Karpas-422 (cell line): Measurements from ENCODE around the gene ZNF19. TPM values are rescaled to one million over a fixed set of nuclear protein-coding genes. Genes with fewer than 3 reads are reported as not detected.
A peak's percentile ranks its signal among the peaks of the same experiment; 100 is the strongest.

Experiments
- DNase-seq: peaks from one replicate; pipeline ENCODE4 v3.0.0-alpha.2; 2015
- H2AFZ ChIP-seq: fragments of 200-600 bp; sonication (generic); 2 replicates; pipeline ENCODE4 v1.6.1; 2014; ENCODE audit warnings: antibody characterized with exemption, low read length, mixed read lengths
- H3K27ac ChIP-seq: fragments of 200-600 bp; sonication (generic); 2 replicates; pipeline ENCODE4 v1.5.1; 2014; ENCODE audit warnings: mild to moderate bottlenecking, low read length, moderate library complexity
- H3K27me3 ChIP-seq: fragments of 200-600 bp; sonication (generic); 2 replicates; pipeline ENCODE4 v1.6.1; 2014; ENCODE audit warnings: low read length, mixed read lengths
- H3K36me3 ChIP-seq: fragments of 200-600 bp; sonication (generic); 2 replicates; pipeline ENCODE4 v1.6.1; 2014; ENCODE audit warnings: low read length, mixed read lengths; ENCODE audit not compliant: insufficient read depth
- H3K4me1 ChIP-seq: fragments of 200-600 bp; sonication (generic); 2 replicates; pipeline ENCODE4 v1.6.1; 2014; ENCODE audit warnings: mild to moderate bottlenecking, low read length, mixed read lengths
- H3K4me2 ChIP-seq: fragments of 200-600 bp; sonication (generic); 2 replicates; pipeline ENCODE4 v1.6.1; 2014; ENCODE audit warnings: low read length, low read depth, mild to moderate bottlenecking; ENCODE audit not compliant: poor library complexity, severe bottlenecking
- H3K4me3 ChIP-seq: fragments of 200-600 bp; sonication (generic); 2 replicates; pipeline ENCODE4 v1.5.1; 2014; ENCODE audit warnings: mild to moderate bottlenecking, antibody characterized with exemption, low read length, mixed read lengths
- H3K79me2 ChIP-seq: fragments of 200-600 bp; sonication (generic); 2 replicates; pipeline ENCODE4 v1.6.1; 2014; ENCODE audit warnings: mild to moderate bottlenecking, low read length, mixed read lengths
- H3K9ac ChIP-seq: fragments of 200-600 bp; sonication (generic); 2 replicates; pipeline ENCODE4 v1.6.0; 2014; ENCODE audit warnings: low read length
- H3K9me2 ChIP-seq: fragments of 200-600 bp; sonication (generic), shearing (Covaris generic); replicated peaks from 2 replicates; pipeline ENCODE4 v1.6.0; 2014; ENCODE audit warnings: mild to moderate bottlenecking, low read length, moderate library complexity; ENCODE audit not compliant: insufficient read depth
- H3K9me3 ChIP-seq: fragments of 300-700, 200-600 bp; sonication (generic); 2 replicates; pipeline ENCODE4 v1.6.1; 2014; ENCODE audit warnings: low read length, mixed read lengths
- H4K20me1 ChIP-seq: fragments of 200-600 bp; sonication (generic); 2 replicates; pipeline ENCODE4 v1.6.1; 2014; ENCODE audit warnings: mild to moderate bottlenecking, antibody characterized with exemption, low read length, low read depth; ENCODE audit not compliant: insufficient read depth
- total RNA-seq: library from RNA; depleted of rRNA; stranded (reverse); fragments of >200 nt; shearing (Covaris generic); gene quantifications from 2 replicates; pipeline ENCODE4 v1.2.3, GENCODE V29; 2014; ENCODE audit warnings: low replicate concordance

The ZNF19 gene
- total RNA-seq, 1 experiment from 2014 or later, result 6.6 TPM

GRCh38 chr16:71480956-71481355, 8.2 kb downstream of the ZNF19 start:
- Histone ChIP-seq H2AFZ (no peak overlapping the region), H3K9me3 (no peaks in the 10 kb centered on the region), H3K27me3 (no peaks in the 10 kb centered on the region), H4K20me1 (no peaks in the 10 kb centered on the region), H3K79me2 (no peaks in the 10 kb centered on the region; the same call in 1 of the 2 replicates), H3K4me1 (peaks cover 23% of the 10 kb centered on the region), H3K9ac (no peak overlapping the region), H3K36me3 (no peaks in the 10 kb centered on the region), H3K9me2 (no peaks in the 10 kb centered on the region), H3K4me2 (no peak overlapping the region), H3K4me3 (no peak overlapping the region), H3K27ac (no peak overlapping the region)
- no peak for DNase-seq

DNA sequence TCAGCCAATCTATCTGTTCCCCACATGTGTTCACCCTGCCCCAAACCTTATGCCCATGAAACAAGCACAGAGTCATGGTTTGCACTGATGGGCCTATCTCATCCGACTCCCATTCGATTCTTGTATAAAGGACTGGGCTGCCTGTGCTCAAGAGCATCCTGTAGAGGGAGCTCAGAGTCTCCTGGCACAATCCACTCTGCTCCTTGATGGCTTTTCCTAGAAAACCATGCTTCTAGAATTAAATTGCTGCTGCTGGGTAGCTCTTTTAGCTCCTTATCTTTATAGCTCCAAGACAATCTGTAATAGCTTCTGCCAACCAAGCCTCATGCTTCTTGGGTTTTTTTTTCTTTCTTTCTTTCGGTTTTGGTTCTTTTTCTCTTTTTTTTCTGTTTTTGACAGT, 9.7 kb downstream of the ZNF19 start:
- Histone ChIP-seq H2AFZ (no peak overlapping the region), H3K9ac (no peak overlapping the region), H3K4me1 (peaks cover 18% of the 10 kb centered on the region), H3K27me3 (no peaks in the 10 kb centered on the region), H3K9me3 (no peaks in the 10 kb centered on the region), H3K36me3 (no peaks in the 10 kb centered on the region), H4K20me1 (no peaks in the 10 kb centered on the region), H3K27ac (no peak overlapping the region), H3K79me2 (no peaks in the 10 kb centered on the region; the same call in 1 of the 2 replicates), H3K4me3 (no peak overlapping the region), H3K9me2 (no peaks in the 10 kb centered on the region), H3K4me2 (no peak overlapping the region)
- peak; percentile 55 for DNase-seq

DNA sequence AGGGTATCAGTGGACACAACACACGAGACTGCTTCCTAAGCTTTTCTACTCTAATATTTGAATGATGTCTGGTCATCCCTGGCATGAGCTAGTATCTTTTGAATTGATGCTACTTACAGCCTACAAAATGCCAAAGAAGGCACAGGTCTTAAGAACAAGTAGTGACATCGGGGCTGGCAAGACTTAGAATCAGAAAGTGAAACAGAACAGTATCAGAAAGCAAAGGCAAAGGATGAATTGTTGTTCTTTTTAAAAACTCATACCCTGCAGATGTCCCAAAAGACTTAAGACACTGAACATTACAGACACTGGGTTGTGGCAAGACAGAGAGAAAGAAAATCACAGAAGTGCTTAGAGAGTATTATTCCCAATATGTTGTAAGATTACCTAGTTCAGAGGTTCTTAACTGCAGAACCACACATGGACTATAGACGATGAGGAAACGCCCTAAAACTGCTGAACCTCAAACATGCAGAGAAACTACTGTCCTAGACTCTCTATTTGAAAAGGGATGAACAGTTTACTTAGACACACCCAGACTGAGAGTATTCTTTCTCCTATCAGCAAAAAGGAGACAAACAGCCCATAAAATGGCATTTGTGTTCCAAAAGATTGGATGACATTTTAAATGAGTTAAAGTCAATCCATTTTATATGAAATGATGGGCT, 12.5 kb downstream of the ZNF19 start:
- DNase-seq, result no peak
- H3K9me2 ChIP-seq, result no peaks in the 10 kb centered on the region
- H3K4me1 ChIP-seq, result peaks cover 9% of the 10 kb centered on the region
- H3K9ac ChIP-seq, result no peak overlapping the region
- H3K9me3 ChIP-seq, result no peaks in the 10 kb centered on the region
- no peaks in the 10 kb centered on the region for H4K20me1 ChIP-seq
- H3K27me3 ChIP-seq, result no peaks in the 10 kb centered on the region
- H3K79me2 ChIP-seq, result no peaks in the 10 kb centered on the region
- no peak overlapping the region for H3K27ac ChIP-seq
- H3K36me3 ChIP-seq, result no peaks in the 10 kb centered on the region
- no peak overlapping the region for H3K4me3 ChIP-seq
- H3K4me2 ChIP-seq, result no peak overlapping the region
- H2AFZ ChIP-seq, result no peak overlapping the region

GRCh38 chr16:71474864-71475263, 14.3 kb downstream of the ZNF19 start:
- no peak overlapping the region for H3K4me2 ChIP-seq
- H3K27me3 ChIP-seq, result no peaks in the 10 kb centered on the region
- H3K9ac ChIP-seq, result no peak overlapping the region

DNA sequence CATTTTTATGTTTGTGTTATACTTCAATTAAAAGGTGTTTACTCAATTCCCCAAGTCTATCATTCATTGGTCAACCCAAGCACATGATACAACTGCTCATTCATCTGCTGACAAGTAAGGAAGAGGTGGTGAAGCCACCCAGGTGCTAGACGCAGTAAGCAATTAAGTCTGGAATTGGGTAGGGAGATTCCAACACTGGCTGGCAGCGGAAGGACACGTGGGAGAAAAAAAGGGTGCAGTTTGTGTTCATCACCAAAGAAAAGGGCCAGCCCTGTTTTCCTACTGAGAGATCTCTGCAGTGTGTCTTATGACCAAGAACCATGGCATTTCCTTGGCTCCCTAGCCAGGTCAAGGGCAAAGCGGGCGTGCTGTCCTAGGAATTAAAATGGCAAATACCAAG, 15.2 kb downstream of the ZNF19 start:
- H3K4me1 ChIP-seq, result no peaks in the 10 kb centered on the region
- no peaks in the 10 kb centered on the region for H3K9me3 ChIP-seq
- no peak overlapping the region for H2AFZ ChIP-seq
- no peak overlapping the region for H3K4me3 ChIP-seq
- H3K79me2 ChIP-seq, result no peaks in the 10 kb centered on the region
- no peaks in the 10 kb centered on the region for H4K20me1 ChIP-seq
- H3K9me2 ChIP-seq, result no peaks in the 10 kb centered on the region
- no peak for DNase-seq
- H3K36me3 ChIP-seq, result no peaks in the 10 kb centered on the region
- H3K4me2 ChIP-seq, result no peak overlapping the region
- H3K27ac ChIP-seq, result no peak overlapping the region
- H3K9ac ChIP-seq, result no peak overlapping the region
- H3K27me3 ChIP-seq, result no peaks in the 10 kb centered on the region

More at GRCh38 chr16:71474864-71475263, 14.3 kb downstream of the ZNF19 start:
- no peak overlapping the region for H2AFZ ChIP-seq
- H3K4me3 ChIP-seq, result no peak overlapping the region
- no peaks in the 10 kb centered on the region for H4K20me1 ChIP-seq
- no peaks in the 10 kb centered on the region for H3K4me1 ChIP-seq
- H3K36me3 ChIP-seq, result no peaks in the 10 kb centered on the region
- no peaks in the 10 kb centered on the region for H3K9me2 ChIP-seq
- no peak for DNase-seq
- no peaks in the 10 kb centered on the region for H3K9me3 ChIP-seq
- no peak overlapping the region for H3K27ac ChIP-seq
- H3K79me2 ChIP-seq, result no peaks in the 10 kb centered on the region

DNA sequence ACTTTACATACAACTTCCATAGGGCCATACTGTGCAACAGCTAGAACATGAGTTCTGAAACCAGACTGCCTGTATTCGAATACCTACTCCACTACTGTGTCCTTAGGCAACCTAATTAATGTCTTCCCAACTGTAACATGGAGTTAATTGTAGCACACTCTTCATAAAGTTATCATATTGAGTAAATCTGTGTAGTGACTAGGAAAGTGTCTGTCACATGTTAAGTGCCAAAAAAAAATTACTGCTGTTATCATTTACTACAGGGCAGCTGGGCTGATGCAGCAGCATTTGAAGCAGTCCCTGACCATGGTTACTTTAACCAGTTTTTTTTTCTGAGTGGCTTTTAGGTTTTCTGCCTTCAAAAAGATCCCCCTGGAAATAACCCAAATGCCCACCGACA, 16.2 kb downstream of the ZNF19 start:
- H3K9me3 ChIP-seq, result no peaks in the 10 kb centered on the region
- no peaks in the 10 kb centered on the region for H3K27me3 ChIP-seq
- H3K9me2 ChIP-seq, result no peaks in the 10 kb centered on the region
- H3K4me2 ChIP-seq, result no peak overlapping the region
- no peak overlapping the region for H3K4me3 ChIP-seq
- no peaks in the 10 kb centered on the region for H3K79me2 ChIP-seq
- H3K4me1 ChIP-seq, result no peaks in the 10 kb centered on the region
- H3K9ac ChIP-seq, result no peak overlapping the region
- no peaks in the 10 kb centered on the region for H3K36me3 ChIP-seq
- no peak overlapping the region for H2AFZ ChIP-seq
- DNase-seq, result no peak
- no peak overlapping the region for H3K27ac ChIP-seq
- H4K20me1 ChIP-seq, result no peaks in the 10 kb centered on the region

DNA sequence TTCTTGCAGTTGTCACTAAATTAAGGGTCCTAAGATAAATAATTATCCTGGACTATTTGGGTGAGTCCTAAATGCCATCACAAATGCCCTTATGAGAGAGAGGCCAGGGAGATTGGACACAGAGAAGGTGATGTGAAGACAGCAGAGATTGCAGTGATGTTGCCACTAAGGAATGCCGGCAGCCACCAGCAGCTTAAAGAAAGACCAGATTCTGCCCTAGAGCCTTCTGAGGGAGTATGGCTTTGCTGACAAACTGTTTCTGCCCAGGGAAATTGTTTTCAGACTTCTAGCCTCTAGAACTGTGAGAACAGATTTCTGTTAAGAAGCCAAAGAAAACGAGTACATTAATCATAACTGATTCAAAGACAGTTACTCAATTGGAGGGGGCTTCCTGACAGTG, 17.1 kb downstream of the ZNF19 start:
- Histone ChIP-seq H3K4me2 (no peak overlapping the region), H2AFZ (no peak overlapping the region), H3K27ac (no peak overlapping the region), H3K36me3 (no peaks in the 10 kb centered on the region), H3K79me2 (no peaks in the 10 kb centered on the region), H3K4me1 (no peaks in the 10 kb centered on the region), H3K9ac (no peak overlapping the region), H3K4me3 (no peak overlapping the region), H3K9me3 (no peaks in the 10 kb centered on the region), H4K20me1 (no peaks in the 10 kb centered on the region), H3K27me3 (no peaks in the 10 kb centered on the region), H3K9me2 (no peaks in the 10 kb centered on the region)
- no peak for DNase-seq

GRCh38 chr16:71467810-71468209, 21.3 kb downstream of the ZNF19 start:
- H3K9ac ChIP-seq, result no peak overlapping the region
- no peaks in the 10 kb centered on the region for H3K9me2 ChIP-seq
- no peaks in the 10 kb centered on the region for H3K79me2 ChIP-seq
- no peaks in the 10 kb centered on the region for H3K36me3 ChIP-seq
- no peak overlapping the region for H3K4me3 ChIP-seq
- H2AFZ ChIP-seq, result no peak overlapping the region
- peak; percentile 76 for DNase-seq
- no peak overlapping the region for H3K27ac ChIP-seq
- H3K9me3 ChIP-seq, result no peaks in the 10 kb centered on the region
- peaks cover 3% of the 10 kb centered on the region for H3K4me1 ChIP-seq
- no peak overlapping the region for H3K4me2 ChIP-seq
- H3K27me3 ChIP-seq, result no peaks in the 10 kb centered on the region
- no peaks in the 10 kb centered on the region for H4K20me1 ChIP-seq
